NB4 (cell line): ENCODE measurements around the gene RPS6KA3.

Experiments used
- POLR2A ChIP-seq: IDR thresholded peaks from 2 replicates; pipeline ENCODE4 v1.6.1; 2011; ENCODE audit warnings: mild to moderate bottlenecking; ENCODE audit not compliant: insufficient read length; ENCODE audit errors: extremely low read depth
- TF ChIP-seq, protein P1 (sequence below): IDR thresholded peaks from one replicate; pipeline ENCODE4 v1.5.1; 2012; ENCODE audit warnings: low read depth, low read length
- TF ChIP-seq, protein P2 (sequence below): IDR thresholded peaks from 2 replicates; pipeline ENCODE4 v1.6.1; 2011; ENCODE audit warnings: low read depth, low read length

DNA sequence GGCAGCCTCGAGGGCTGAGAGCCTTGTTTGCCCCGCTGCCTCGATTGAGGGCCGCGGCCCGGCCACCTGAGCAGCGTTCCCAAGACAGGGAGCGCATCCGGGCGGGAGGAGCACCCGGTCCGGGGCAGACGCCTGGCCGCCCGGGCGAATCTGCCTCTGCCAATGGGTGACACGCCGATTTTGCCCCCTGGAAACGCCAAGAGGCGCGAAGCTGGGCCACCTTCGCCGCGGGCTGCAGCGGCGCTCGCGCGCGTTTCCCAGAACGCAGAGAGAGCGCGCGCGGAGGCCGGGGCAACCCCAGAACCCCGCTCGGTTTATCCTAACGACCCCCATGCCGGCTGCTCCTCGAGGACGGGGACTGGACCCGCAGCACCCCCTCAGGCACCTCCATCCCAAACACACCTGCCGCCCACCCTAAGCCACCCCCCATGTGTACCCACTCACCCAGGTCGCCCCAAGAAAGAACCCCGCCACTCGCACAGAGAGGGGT, 150.6 kb downstream of the RPS6KA3 start:
- TF ChIP-seq, protein P1, sequence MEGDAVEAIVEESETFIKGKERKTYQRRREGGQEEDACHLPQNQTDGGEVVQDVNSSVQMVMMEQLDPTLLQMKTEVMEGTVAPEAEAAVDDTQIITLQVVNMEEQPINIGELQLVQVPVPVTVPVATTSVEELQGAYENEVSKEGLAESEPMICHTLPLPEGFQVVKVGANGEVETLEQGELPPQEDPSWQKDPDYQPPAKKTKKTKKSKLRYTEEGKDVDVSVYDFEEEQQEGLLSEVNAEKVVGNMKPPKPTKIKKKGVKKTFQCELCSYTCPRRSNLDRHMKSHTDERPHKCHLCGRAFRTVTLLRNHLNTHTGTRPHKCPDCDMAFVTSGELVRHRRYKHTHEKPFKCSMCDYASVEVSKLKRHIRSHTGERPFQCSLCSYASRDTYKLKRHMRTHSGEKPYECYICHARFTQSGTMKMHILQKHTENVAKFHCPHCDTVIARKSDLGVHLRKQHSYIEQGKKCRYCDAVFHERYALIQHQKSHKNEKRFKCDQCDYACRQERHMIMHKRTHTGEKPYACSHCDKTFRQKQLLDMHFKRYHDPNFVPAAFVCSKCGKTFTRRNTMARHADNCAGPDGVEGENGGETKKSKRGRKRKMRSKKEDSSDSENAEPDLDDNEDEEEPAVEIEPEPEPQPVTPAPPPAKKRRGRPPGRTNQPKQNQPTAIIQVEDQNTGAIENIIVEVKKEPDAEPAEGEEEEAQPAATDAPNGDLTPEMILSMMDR, result no peak
- TF ChIP-seq, protein P2, sequence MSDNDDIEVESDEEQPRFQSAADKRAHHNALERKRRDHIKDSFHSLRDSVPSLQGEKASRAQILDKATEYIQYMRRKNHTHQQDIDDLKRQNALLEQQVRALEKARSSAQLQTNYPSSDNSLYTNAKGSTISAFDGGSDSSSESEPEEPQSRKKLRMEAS, result no peak
- TF ChIP-seq POLR2A, result no peak
